Colon (tissue), 2 donors: ENCODE measurements around the gene PURB.
"Not testable (repeated sequence)": the region's sequence is repeated elsewhere in the genome, so short reads cannot be mapped to it uniquely, and the experiment has no call there.

Experiments used
- FAIRE-seq: peaks from 2 replicates; lab custom pipeline; 2012; peaks lifted over from hg19 to GRCh38; lab: Jason Lieb, UNC
- donor health status: control.
- donor health status: control.

Gene PURB

GRCh38 chr7:44885394-44886317 is at the start of gene PURB:
Gene PURB, minus strand, starts transcription at chr7:44885530. Its CDS starts 182 bp downstream, at chr7:44885348.
- FAIRE-seq = no peak

- FAIRE-seq = no peak
Measured at GRCh38 chr7:44935016-44935415, 49.7 kb upstream of the PURB start.

DNA sequence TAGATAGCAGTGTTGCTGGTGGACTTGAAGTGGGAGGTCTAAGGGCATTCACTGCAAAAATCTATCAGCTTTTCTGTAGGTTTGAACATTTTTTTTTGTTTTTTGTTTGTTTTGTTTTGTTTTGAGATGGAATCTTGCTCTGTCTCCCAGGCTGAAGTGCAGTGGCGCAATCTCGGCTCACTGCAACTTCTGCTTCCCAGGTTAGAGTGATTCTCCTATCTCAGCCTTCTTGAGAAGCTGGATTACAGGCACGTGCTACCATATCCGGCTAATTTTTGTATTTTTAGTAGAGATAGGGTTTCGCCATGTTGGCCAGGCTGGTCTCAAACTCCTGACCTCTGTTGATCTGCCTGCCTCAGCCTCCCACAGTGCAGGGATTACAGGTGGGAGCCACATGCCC is 49.2 kb upstream of the PURB start:
- FAIRE-seq = not testable (repeated sequence)

DNA sequence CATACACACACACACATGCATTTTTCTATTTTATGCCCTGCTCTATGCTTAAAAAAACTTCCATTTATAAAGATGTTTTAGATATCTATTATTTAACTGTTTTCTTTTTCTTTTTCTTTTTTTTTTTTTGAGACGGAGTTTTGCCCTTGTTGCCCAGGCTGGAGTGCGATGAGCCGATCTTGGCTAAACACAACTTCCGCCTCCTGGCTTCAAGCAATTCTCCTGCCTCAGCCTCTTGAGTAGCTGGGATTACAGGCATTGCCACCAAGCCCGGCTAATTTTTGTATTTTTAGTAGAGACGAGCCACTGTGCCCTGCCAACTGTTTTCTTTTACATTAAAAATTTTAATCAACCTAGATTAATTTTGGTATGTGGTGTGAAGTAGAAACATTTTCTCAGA is 45.6 kb upstream of the PURB start:
- FAIRE-seq = no peak

DNA sequence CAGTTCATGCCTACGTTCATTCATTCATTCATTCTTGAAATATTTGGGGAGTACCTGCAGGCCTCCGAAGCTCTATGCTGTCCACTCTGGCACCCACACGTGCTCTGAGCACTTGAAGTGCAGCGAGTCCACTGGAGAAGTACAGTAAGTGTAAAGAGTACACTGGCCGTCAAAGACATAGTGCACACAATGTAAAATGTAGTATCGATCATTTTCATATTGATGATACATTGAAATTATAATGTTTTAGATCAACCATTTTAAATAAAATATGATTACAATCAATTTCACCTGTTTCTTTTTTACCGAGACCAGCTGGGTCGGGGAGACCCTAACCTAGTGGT is 37.0 kb upstream of the PURB start:
- FAIRE-seq = no peak

DNA sequence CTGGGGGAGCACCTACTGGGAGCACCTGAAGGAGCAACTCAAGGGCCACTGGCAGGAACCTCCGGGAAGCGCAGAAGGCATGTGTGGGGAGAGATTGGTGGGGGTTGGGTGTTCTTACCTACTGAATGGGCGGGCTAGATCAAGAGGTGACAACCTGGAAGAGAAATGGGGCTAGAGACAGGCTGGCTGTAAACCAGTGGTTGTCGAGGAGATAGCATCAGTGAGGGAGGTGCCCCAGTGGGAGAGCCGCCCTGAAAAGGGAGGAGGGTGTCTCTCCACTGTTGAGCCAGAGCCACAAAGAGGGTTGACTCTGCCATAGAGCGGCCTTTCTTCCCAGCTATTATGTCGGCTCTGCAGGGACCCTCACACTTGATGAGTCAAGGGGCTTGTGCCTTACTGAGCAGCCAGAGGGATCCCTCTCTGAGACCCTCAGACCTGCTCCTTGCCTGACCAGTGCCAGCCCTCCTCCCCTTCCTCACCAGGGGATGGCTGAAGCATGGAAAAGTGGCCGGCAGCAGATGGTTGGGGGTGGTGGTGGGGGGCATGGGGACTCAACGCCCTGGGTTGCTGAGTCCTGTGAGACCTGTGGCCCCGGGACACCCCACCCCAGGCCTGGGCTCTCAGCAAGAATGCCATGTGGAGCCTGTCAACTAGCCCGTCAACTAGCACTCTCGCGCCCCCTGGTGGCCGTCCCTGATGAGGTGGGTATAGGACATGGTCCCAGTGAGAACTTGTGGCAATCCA is 36.4 kb upstream of the PURB start:
- no peak for FAIRE-seq

- no peak for FAIRE-seq
Measured at GRCh38 chr7:44920119-44920518, 34.8 kb upstream of the PURB start.

DNA sequence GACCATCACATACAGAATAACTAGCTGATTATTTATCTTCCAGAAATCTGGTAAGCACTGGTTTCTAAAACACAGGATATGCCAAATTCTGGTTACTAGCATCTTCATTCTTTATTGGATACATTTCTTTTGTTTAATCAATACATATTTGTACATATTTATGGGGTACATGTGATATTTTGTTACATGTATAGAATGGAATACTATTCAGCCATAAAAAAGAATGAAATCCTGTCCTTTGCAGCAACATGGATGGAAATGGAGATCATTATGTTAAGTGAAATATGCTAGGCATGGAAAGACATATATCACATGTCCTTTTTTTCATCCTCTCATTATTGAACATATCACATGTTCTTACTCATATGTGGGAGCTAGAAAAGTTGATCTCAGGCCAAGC is 32.7 kb upstream of the PURB start:
- no peak for FAIRE-seq

DNA sequence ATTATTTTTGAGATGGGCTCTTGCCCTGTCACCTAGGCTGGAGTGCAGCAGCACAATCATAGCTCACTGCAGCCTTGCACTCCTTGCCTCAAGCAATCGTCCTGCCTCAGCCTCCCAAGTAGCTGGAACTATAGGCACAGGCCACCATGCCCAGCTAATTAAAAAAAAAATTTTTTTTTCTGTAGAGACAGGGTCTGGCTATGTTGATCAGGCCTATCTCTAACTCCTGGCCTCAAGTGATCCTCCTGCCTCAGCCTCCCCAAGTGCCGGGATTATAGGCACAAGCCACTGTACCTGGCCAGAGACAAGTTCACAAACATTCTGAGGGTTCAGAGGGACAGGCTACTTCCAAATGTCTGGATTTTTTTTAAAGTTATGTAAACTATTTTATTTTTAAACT is 32.1 kb upstream of the PURB start:
- FAIRE-seq = no peak

DNA sequence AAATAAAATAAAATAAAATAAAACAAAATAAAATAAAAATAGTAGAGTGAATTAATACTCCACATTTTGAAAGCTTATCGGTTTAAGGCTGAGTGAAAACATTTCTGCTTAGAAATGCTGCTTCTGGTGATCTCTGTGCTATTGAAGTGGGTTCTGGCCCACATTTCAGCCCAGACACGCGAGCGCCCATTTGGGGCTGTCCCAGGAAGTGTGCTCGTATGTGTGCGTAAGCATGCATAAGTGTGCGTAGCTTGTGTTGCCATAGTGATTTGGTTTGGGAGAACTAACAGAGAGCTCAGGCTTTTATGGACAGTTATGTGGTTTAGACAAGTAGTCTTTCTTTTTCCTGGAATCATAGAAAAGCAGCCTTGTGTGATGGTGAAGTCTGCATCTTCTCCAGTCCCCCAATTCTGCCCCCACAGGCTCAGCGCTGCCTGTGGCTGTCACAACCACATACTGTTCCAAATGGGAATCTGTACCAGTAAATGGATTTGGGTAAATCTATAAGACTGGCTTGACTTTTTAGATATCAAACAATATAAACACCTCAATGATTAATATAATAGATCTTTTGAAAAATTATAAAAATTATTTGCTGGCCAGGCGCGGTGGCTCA is 29.8 kb upstream of the PURB start:
- FAIRE-seq = no peak

DNA sequence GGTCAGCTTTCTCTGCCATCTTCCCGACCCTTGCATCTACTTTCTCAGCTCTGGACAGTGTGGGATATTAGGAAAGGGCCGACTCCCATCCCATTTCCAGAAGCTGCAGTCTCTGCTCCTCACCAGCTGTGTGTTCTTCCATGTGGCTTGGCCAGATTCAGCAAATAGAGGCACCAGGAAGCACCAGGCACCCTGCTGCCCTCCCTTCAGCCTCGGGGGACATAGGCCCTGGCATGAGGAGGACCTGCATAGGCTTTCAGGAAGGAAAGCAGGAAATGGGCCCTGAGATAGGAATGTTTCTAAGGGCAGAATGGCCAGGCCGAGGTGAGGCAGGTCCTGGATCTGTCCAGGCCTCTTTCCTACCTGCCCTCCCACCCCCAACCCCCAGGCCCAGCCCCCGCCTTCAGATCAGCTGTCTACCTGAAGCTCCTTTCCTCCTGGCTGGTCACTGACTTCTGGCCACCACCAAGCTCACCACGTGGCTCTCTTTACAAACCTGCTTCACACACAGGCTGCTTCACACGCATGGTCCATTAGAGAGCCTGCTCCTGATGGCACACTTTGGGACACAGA is 27.5 kb upstream of the PURB start:
- FAIRE-seq = no peak

DNA sequence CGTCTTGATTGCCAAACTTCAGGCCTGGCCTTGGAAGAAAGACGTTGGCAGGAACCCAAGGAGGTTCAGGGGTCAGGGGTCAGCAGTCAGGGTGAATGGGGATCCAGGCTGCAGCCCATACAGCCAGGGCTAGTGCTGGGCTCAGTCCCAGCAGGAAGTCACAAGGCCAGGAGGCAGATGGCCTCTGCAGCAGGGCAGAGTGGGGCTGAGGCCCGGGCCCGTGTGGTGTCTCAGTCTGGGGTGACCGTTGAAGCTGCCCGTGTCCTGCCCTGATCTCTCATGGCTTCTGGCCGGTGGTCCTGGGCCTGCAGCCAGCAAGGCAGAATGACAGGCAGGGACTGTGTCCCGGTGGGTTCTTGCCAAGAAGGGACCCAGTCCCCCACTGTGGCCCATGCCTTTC is 26.6 kb upstream of the PURB start:
- FAIRE-seq = no peak

- FAIRE-seq = no peak
Measured at GRCh38 chr7:44909596-44910389, 24.5 kb upstream of the PURB start.

DNA sequence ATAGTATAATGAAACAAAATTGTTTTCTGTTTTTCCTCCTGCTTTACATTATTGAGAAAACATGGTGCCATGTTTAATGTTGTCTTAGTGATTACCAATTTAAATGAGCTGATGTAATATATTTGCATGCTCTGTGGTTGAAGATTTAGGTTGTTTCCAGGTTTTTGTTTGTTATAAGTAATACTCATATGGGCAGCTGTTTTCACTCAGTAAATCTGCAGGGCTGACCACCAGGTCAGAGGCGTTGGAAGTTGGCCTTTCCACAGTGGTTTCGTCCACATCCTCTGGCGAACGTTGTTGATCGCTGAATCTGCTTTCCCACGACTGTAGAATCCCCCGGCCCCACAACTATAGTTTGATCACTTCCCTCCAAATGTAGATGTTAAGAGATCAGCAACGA is 21.6 kb upstream of the PURB start:
- FAIRE-seq = no peak

DNA sequence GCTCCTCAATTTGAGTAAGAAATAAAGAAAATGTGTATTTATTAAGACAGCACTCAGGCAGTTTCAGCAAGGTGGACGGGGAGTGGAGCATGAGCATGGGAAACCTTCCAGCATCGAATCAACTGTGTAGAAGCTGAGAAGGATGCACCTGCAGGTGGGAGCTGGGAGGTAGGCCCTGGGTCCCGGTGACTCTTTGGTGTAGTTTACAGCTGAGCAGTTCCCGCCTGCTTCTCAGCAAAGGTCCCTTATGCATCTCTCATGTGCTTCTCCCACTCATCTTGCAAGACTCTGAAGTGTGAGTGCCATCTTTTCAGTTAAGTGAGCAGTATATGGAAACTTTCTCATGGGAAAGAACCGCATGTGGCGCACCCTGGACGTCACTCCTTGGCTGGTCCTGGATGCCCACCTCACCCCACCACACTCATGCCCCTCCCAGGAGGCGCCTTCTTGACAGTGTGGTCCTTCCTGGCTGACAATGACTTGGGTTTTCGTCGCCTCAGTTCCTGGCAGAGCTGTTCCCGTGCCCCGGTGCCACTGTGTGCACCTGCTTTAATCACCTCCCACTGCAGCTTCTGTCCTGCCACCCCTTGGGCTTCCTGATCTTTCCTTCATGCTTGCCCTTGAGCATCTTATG is 19.8 kb upstream of the PURB start:
- FAIRE-seq = no peak

DNA sequence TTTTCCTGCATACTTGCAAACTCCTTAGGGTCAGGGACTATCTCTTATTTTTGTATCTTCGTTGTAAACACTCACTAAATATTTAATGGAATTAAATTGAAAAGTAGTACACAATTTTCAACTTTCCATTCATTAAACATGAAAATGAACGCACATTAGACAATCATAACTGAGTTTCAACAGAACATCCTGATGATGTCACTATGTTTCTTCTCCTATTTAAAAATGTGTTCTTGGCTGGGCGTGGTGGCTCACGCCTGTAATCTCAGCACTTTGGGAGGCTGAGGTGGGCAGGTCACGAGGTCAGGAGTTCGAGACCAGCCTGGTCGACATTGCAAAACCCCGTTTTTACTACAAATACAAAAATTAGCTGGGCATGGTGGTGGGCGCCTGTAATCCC is 14.1 kb upstream of the PURB start:
- FAIRE-seq = no peak

DNA sequence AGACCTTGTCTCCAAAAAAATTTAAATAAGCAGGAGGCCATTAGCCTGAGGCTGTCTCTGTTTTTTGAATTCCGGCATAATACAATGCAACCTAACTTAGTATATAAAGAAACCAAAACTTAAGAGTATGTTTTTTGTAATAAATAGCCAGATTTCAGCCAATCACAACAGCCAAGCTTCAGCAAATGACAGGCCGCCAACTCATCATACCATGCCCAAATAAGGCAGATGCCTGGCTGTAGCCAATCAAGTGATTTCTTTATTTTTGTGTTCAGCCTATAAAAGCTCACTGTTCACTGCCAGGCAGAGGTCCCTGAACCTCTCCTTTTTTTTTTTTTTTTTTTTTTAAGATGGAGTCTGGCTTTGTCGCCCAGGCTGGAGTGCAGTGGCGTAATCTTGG is 12.7 kb upstream of the PURB start:
- FAIRE-seq = no peak

DNA sequence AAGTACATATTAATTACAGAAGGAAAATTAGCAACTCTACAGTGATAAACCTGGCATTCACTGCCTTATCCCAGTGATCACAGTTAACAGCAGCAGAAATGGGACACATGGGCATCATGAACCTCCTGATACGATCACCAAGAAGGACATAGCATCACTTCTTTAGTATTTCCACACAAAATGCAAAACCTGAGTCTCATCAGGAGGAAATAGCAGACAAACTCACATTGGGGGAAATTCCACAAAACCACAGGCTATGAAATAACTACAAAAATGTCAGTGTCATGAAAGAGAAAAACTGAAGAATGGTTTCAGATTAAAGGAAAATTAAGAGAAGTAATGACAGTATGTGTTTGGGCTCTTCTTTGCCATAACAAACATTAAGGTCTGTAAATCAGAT is 12.0 kb upstream of the PURB start:
- FAIRE-seq = no peak

DNA sequence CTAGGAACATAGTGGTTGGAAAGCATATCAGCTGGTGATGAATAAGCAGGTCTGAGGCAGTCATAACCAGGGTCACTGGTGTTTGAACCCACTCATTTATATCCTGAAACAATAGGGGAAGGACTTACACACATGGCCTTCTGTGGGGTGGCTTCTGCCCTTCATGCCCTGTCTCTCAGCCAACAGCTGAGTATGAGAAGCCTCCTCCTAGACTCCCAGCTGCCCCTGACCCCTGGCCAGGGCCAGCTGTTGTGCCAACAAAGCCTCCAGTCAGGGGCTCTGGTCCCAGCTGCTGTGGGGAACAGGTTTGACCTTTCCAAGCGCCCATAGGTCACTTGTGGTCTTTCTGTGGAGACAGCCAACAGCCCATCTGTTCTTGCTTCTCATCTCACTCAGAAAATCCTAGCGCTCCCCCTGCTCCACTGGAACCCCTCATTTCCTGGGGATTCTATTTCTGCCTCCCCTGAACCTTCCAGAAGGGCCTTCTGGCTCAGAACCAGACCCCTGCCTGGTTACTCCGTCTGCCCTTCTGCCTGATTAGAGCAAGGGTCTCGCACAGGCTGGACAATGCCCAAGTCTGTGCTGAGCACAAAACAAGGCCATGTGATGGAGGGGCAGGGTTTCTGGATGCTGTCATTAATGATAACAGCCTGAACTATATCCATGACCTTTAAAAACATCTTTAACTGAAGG is 9.7 kb upstream of the PURB start:
- no peak for FAIRE-seq

DNA sequence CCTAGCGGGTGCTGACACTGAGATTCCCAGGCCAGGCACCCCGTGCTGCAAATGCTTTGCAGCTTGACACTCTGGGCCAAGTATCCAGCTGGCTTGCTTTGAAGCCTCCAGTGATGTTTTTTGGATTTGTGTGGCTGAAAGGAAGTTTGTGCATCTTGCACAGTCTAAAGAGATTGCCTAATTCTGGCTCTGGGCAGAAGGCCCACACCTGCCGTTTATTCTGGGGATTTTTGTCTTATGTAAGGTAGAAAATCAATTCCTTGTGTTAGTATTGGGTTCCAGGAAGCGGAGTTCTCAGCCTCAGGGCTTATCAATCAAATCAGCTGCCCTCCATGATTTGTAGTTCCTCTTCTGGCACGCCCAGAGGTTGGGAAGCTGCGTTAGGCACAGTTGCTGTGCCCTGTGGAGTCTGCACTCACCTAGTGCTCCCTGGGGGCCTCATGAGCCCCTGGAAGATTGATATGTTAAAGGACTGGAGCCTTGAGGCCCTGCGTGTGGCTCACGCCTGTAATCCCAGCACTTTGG is 8.4 kb upstream of the PURB start:
- no peak for FAIRE-seq

DNA sequence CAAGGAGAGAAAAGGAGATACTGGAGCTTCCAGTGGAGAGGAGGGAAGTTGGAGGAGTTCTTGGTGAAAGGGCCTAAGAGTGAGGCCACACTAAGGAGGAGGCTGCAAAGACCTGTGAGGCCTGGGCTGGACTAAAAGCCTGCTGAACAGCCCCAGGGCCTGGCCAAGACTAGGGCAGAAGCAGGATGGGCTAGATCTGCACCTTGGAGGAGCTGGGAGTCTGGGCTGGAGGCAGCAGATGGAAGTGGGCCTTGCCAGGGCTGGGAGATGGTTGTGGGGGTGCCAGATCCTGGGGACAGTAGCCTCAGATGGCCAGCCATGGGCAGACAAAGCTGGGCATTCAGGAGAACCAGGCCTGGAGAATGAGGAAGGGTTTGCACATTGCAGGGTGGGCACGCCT is 6.5 kb upstream of the PURB start:
- FAIRE-seq = no peak
